HEK293 (cell line): Measurements from ENCODE around the gene BRF1.

Source experiments
- CTCF ChIA-PET: fragments of 350-600 bp; formaldehyde crosslinking; extraction: SDS; loops from one replicate; lab custom pipeline; 2021; ENCODE audit warnings: antibody characterized with exemption; lab: Yijun Ruan, JAX
- POLR2A ChIA-PET: fragments of 300-600 bp; formaldehyde crosslinking; extraction: SDS; loops from one replicate; lab custom pipeline; 2020; ENCODE audit warnings: antibody characterized with exemption, inconsistent platforms; lab: Yijun Ruan, JAX
- H3K27ac ChIP-seq: fragments of 200-500 bp; sonication (Bioruptor generic); 2 replicates; pipeline ENCODE4 v1.5.1; 2014; ENCODE audit warnings: low read depth, low read length, control low read depth, inconsistent platforms; ENCODE audit errors: extremely low read depth
- H3K36me3 ChIP-seq, 2 experiments: fragments of 200-500 bp in 1 of 2; sonication (Bioruptor generic) in 1 of 2; 1 replicate in 1 of 2; 2 replicates in 1 of 2; pipeline ENCODE4 v1.5.1; 2014 to 2017; ENCODE audit warnings: inconsistent platforms in 2 of 2, low read length in 2 of 2; ENCODE audit not compliant: control insufficient read depth in 2 of 2, insufficient read depth in 1 of 2
- H3K4me1 ChIP-seq: fragments of 200-500 bp; sonication (Bioruptor generic); 2 replicates; pipeline ENCODE4 v1.5.1; 2014; ENCODE audit warnings: mild to moderate bottlenecking, low read length, inconsistent platforms; ENCODE audit not compliant: control insufficient read depth, insufficient read depth
- H3K4me3 ChIP-seq: 2 replicates; pipeline ENCODE4 v1.5.1; 2011; ENCODE audit warnings: low read depth, mild to moderate bottlenecking, control low read depth, low read length, moderate library complexity
- H3K9me3 ChIP-seq: fragments of 200-500 bp; sonication (Bioruptor generic); 2 replicates; pipeline ENCODE4 v1.5.1; 2014; ENCODE audit warnings: low read depth, low read length, inconsistent platforms; ENCODE audit not compliant: control insufficient read depth, insufficient read depth
- BCL11B ChIP-seq: fragments of 450-650 bp; formaldehyde crosslinking; IDR thresholded peaks from 2 replicates; pipeline ENCODE4 v1.5.1; 2016; ENCODE audit warnings: low read depth, missing biosample characterization, missing genetic modification characterization
- GLIS2 ChIP-seq: fragments of 450-650 bp; formaldehyde crosslinking; IDR thresholded peaks from 2 replicates; pipeline ENCODE4 v1.5.1; 2016; ENCODE audit warnings: missing biosample characterization, missing genetic modification characterization
- HOXD13 ChIP-seq: sonication (generic); formaldehyde crosslinking; IDR thresholded peaks from 2 replicates; pipeline ENCODE4 v1.8.0; 2022; ENCODE audit warnings: missing genetic modification reagents, borderline replicate concordance
- KLF1 ChIP-seq: fragments of 450-650 bp; formaldehyde crosslinking; IDR thresholded peaks from 2 replicates; pipeline ENCODE4 v1.5.1; 2016; ENCODE audit warnings: missing biosample characterization, missing genetic modification characterization
- KLF9 ChIP-seq: fragments of 450-650 bp; formaldehyde crosslinking; IDR thresholded peaks from 2 replicates; pipeline ENCODE4 v1.5.1; 2016; ENCODE audit warnings: missing biosample characterization, missing genetic modification characterization, low read depth
- SCRT2 ChIP-seq: fragments of 450-650 bp; formaldehyde crosslinking; IDR thresholded peaks from 2 replicates; pipeline ENCODE4 v1.5.1; 2016; ENCODE audit warnings: missing biosample characterization, missing genetic modification characterization
- TCF7L2 ChIP-seq: IDR thresholded peaks from 2 replicates; pipeline ENCODE4 v1.6.1; 2011; ENCODE audit warnings: low read depth, mild to moderate bottlenecking, inconsistent platforms, low read length, moderate library complexity, borderline replicate concordance
- ZBTB1 ChIP-seq: fragments of 450-650 bp; formaldehyde crosslinking; IDR thresholded peaks from 2 replicates; pipeline ENCODE4 v1.5.1; 2016; ENCODE audit warnings: missing biosample characterization, missing genetic modification characterization
- ZBTB26 ChIP-seq: fragments of 450-650 bp; formaldehyde crosslinking; optimal IDR thresholded peaks from 2 replicates; pipeline ENCODE3; 2016; ENCODE audit warnings: missing biosample characterization, mild to moderate bottlenecking, missing genetic modification characterization
- ZBTB8A ChIP-seq: fragments of 450-650 bp; formaldehyde crosslinking; IDR thresholded peaks from 2 replicates; pipeline ENCODE4 v1.5.1; 2016; ENCODE audit warnings: missing biosample characterization, missing genetic modification characterization
- ZEB2 ChIP-seq: fragments of 450-650 bp; formaldehyde crosslinking; IDR thresholded peaks from 2 replicates; pipeline ENCODE4 v1.5.1; 2016; ENCODE audit warnings: missing biosample characterization, missing genetic modification characterization
- ZFP37 ChIP-seq: fragments of 450-650 bp; formaldehyde crosslinking; IDR thresholded peaks from 2 replicates; pipeline ENCODE4 v1.5.1; 2016; ENCODE audit warnings: missing biosample characterization, missing genetic modification characterization
- ZNF112 ChIP-seq: fragments of 450-650 bp; formaldehyde crosslinking; IDR thresholded peaks from 2 replicates; pipeline ENCODE4 v1.5.0; 2017; ENCODE audit warnings: missing biosample characterization, missing genetic modification characterization
- ZNF138 ChIP-seq: fragments of 450-650 bp; formaldehyde crosslinking; IDR thresholded peaks from 2 replicates; pipeline ENCODE4 v1.5.1; 2016; ENCODE audit warnings: missing biosample characterization, missing genetic modification characterization, borderline replicate concordance
- ZNF19 ChIP-seq: fragments of 450-650 bp; formaldehyde crosslinking; IDR thresholded peaks from 2 replicates; pipeline ENCODE4; 2016; ENCODE audit warnings: missing biosample characterization, missing genetic modification characterization, low read depth
- ZNF2 ChIP-seq: fragments of 450-650 bp; formaldehyde crosslinking; IDR thresholded peaks from 2 replicates; pipeline ENCODE4 v1.5.1; 2016; ENCODE audit warnings: missing biosample characterization, missing genetic modification characterization
- ZNF292 ChIP-seq: fragments of 450-650 bp; formaldehyde crosslinking; IDR thresholded peaks from 2 replicates; pipeline ENCODE4 v1.5.1; 2016; ENCODE audit warnings: low read depth, missing biosample characterization, missing genetic modification characterization, borderline replicate concordance
- ZNF311 ChIP-seq: fragments of 450-650 bp; formaldehyde crosslinking; IDR thresholded peaks from 2 replicates; pipeline ENCODE4 v1.5.1; 2017; ENCODE audit warnings: missing biosample characterization, missing genetic modification characterization, borderline replicate concordance
- ZNF530 ChIP-seq: fragments of 450-650 bp; formaldehyde crosslinking; IDR thresholded peaks from 2 replicates; pipeline ENCODE4 v1.5.1; 2016; ENCODE audit warnings: low read depth, missing biosample characterization, missing genetic modification characterization
- ZNF624 ChIP-seq: fragments of 450-650 bp; formaldehyde crosslinking; IDR thresholded peaks from 2 replicates; pipeline ENCODE4 v1.5.1; 2017; ENCODE audit warnings: missing biosample characterization, missing genetic modification characterization
- ZNF677 ChIP-seq: fragments of 450-650 bp; IDR thresholded peaks from 2 replicates; pipeline ENCODE4 v1.5.0; 2018; ENCODE audit warnings: missing biosample characterization, mild to moderate bottlenecking, missing genetic modification characterization, moderate library complexity
- ZNF701 ChIP-seq: fragments of 450-650 bp; formaldehyde crosslinking; IDR thresholded peaks from 2 replicates; pipeline ENCODE4 v1.5.1; 2016; ENCODE audit warnings: missing biosample characterization, missing genetic modification characterization
- TF ChIP-seq, protein P1 (sequence below): fragments of 450-650 bp; formaldehyde crosslinking; IDR thresholded peaks from 2 replicates; pipeline ENCODE4 v1.5.1; 2016; ENCODE audit warnings: missing biosample characterization, missing genetic modification characterization
- TF ChIP-seq, protein P2 (sequence below): fragments of 450-650 bp; formaldehyde crosslinking; IDR thresholded peaks from 2 replicates; pipeline ENCODE4 v1.5.1; 2016; ENCODE audit warnings: missing biosample characterization, missing genetic modification characterization
- TF ChIP-seq, protein P3 (sequence below): fragments of 450-650 bp; formaldehyde crosslinking; IDR thresholded peaks from 2 replicates; pipeline ENCODE4 v1.5.1; 2016; ENCODE audit warnings: missing biosample characterization, missing genetic modification characterization
- TF ChIP-seq, protein P4 (sequence below): fragments of 450-650 bp; formaldehyde crosslinking; IDR thresholded peaks from 2 replicates; pipeline ENCODE4 v1.5.1; 2016; ENCODE audit warnings: missing biosample characterization, missing genetic modification characterization, low read depth
- TF ChIP-seq, protein P5 (sequence below): fragments of 450-650 bp; IDR thresholded peaks from 2 replicates; pipeline ENCODE4 v1.5.1; 2018; ENCODE audit warnings: missing biosample characterization, mild to moderate bottlenecking, missing genetic modification characterization

Gene BRF1

GRCh38 chr14:105161309-105161708, 139.5 kb downstream of the BRF1 start:
- H3K4me3 ChIP-seq, result no peak overlapping the region
- peaks cover 5% of the 10 kb centered on the region; the same call in 1 of the 2 replicates for H3K4me1 ChIP-seq
- CTCF ChIA-PET, result no interaction called here
- no peaks in the 10 kb centered on the region for H3K9me3 ChIP-seq
- TF ChIP-seq ZNF677 (tag by site-specific recombination) (no peak), SCRT2 (tag by site-specific recombination) (no peak), HOXD13 (CRISPR knock-in tag) (no peak), ZEB2 (tag by site-specific recombination) (peak; percentile 18; the same call in 1 of the 2 replicates), ZNF624 (no peak), KLF1 (tag by site-specific recombination) (no peak), KLF9 (no peak), ZNF701 (tag by site-specific recombination) (no peak), ZFP37 (tag by site-specific recombination) (no peak), ZNF112 (tag by site-specific recombination) (no peak), ZNF19 (tag by site-specific recombination) (no peak)
- TF ChIP-seq, protein P1, sequence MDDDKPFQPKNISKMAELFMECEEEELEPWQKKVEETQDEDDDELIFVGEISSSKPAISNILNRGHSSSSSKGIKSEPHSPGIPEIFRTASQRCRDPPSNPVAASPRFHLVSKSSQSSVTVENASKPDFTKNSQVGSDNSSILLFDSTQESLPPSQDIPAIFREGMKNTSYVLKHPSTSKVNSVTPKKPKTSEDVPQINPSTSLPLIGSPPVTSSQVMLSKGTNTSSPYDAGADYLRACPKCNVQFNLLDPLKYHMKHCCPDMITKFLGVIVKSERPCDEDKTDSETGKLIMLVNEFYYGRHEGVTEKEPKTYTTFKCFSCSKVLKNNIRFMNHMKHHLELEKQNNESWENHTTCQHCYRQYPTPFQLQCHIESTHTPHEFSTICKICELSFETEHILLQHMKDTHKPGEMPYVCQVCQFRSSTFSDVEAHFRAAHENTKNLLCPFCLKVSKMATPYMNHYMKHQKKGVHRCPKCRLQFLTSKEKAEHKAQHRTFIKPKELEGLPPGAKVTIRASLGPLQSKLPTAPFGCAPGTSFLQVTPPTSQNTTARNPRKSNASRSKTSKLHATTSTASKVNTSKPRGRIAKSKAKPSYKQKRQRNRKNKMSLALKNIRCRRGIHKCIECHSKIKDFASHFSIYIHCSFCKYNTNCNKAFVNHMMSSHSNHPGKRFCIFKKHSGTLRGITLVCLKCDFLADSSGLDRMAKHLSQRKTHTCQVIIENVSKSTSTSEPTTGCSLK (tag by site-specific recombination), result no peak
- TF ChIP-seq, protein P2, sequence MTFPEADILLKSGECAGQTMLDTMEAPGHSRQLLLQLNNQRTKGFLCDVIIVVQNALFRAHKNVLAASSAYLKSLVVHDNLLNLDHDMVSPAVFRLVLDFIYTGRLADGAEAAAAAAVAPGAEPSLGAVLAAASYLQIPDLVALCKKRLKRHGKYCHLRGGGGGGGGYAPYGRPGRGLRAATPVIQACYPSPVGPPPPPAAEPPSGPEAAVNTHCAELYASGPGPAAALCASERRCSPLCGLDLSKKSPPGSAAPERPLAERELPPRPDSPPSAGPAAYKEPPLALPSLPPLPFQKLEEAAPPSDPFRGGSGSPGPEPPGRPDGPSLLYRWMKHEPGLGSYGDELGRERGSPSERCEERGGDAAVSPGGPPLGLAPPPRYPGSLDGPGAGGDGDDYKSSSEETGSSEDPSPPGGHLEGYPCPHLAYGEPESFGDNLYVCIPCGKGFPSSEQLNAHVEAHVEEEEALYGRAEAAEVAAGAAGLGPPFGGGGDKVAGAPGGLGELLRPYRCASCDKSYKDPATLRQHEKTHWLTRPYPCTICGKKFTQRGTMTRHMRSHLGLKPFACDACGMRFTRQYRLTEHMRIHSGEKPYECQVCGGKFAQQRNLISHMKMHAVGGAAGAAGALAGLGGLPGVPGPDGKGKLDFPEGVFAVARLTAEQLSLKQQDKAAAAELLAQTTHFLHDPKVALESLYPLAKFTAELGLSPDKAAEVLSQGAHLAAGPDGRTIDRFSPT (tag by site-specific recombination), result 0 out of 2 replicates have a peak, but pooled peaks have one; percentile 11
- TF ChIP-seq, protein P3, sequence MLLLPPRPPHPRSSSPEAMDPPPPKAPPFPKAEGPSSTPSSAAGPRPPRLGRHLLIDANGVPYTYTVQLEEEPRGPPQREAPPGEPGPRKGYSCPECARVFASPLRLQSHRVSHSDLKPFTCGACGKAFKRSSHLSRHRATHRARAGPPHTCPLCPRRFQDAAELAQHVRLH, result no peak
- TF ChIP-seq, protein P4, sequence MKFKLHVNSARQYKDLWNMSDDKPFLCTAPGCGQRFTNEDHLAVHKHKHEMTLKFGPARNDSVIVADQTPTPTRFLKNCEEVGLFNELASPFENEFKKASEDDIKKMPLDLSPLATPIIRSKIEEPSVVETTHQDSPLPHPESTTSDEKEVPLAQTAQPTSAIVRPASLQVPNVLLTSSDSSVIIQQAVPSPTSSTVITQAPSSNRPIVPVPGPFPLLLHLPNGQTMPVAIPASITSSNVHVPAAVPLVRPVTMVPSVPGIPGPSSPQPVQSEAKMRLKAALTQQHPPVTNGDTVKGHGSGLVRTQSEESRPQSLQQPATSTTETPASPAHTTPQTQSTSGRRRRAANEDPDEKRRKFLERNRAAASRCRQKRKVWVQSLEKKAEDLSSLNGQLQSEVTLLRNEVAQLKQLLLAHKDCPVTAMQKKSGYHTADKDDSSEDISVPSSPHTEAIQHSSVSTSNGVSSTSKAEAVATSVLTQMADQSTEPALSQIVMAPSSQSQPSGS (tag by site-specific recombination), result no peak
- TF ChIP-seq, protein P5, sequence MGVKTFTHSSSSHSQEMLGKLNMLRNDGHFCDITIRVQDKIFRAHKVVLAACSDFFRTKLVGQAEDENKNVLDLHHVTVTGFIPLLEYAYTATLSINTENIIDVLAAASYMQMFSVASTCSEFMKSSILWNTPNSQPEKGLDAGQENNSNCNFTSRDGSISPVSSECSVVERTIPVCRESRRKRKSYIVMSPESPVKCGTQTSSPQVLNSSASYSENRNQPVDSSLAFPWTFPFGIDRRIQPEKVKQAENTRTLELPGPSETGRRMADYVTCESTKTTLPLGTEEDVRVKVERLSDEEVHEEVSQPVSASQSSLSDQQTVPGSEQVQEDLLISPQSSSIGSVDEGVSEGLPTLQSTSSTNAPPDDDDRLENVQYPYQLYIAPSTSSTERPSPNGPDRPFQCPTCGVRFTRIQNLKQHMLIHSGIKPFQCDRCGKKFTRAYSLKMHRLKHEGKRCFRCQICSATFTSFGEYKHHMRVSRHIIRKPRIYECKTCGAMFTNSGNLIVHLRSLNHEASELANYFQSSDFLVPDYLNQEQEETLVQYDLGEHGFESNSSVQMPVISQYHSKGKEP, result no peak
- TF ChIP-seq, all 188 proteins: peak for 2
- H3K36me3 ChIP-seq, result peaks cover 0 to 11% of the 10 kb centered on the region in 2 experiments; a peak in 1 of 3 replicates
- POLR2A ChIA-PET, result no interaction called here
- H3K27ac ChIP-seq, result no peak overlapping the region

- ChIA-PET POLR2A (no interaction called here), CTCF (interaction anchor here (0.6 kb wide), 1 partner anchor 9 kb away, joined by 3 read pairs; no protein-coding TSS in a partner anchor)
- Histone ChIP-seq H3K4me1 (peaks cover 5% of the 10 kb centered on the region; the same call in 1 of the 2 replicates), H3K36me3 (peaks cover 0 to 16% of the 10 kb centered on the region in 2 experiments; a peak in 1 of 3 replicates), H3K4me3 (no peak overlapping the region), H3K9me3 (no peaks in the 10 kb centered on the region), H3K27ac (no peak overlapping the region)
- TF ChIP-seq ZNF530 (no peak), ZBTB26 (tag by site-specific recombination) (no peak), ZBTB8A (tag by site-specific recombination) (0 out of 2 replicates have a peak, but pooled peaks have one; percentile 23), BCL11B (tag by site-specific recombination) (0 out of 2 replicates have a peak, but pooled peaks have one; percentile 15), GLIS2 (tag by site-specific recombination) (peak; percentile 56), ZBTB1 (tag by site-specific recombination) (no peak), ZNF292 (tag by site-specific recombination) (no peak), ZNF138 (no peak), TCF7L2 (no peak), ZNF2 (tag by site-specific recombination) (no peak), ZNF311 (tag by site-specific recombination) (no peak)
These were observed 140.0 kb downstream of the BRF1 start for GRCh38 chr14:105160776-105161175.
